Measurements from ENCODE around the gene SLC22A12. TPM values are rescaled to one million over a fixed set of nuclear protein-coding genes. Genes with fewer than 3 reads are reported as not detected.

SLC22A12 gene
- total and polyA plus RNA-seq, 2 experiments from 2014 or later, result not detected

DNA sequence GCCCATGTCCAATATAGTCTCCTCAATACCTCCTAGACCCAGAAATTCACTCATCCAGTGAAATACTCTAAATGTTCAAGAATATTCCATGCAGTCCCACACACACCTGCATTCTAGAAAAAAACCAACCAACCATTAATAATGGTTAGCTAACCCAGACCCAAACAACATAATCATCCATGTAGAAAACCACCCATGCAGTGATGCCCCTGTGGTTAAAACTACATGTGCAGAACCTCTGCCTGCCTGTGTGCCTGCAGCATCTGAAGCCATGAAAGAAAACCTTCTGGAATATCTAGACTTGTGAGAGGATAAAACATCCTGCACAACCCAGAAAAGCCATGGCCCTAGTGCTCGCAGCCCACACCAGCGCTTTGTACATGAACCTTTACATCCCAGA lies 47.8 kb downstream of the SLC22A12 start (continued):
- TF ChIP-seq, protein P1, sequence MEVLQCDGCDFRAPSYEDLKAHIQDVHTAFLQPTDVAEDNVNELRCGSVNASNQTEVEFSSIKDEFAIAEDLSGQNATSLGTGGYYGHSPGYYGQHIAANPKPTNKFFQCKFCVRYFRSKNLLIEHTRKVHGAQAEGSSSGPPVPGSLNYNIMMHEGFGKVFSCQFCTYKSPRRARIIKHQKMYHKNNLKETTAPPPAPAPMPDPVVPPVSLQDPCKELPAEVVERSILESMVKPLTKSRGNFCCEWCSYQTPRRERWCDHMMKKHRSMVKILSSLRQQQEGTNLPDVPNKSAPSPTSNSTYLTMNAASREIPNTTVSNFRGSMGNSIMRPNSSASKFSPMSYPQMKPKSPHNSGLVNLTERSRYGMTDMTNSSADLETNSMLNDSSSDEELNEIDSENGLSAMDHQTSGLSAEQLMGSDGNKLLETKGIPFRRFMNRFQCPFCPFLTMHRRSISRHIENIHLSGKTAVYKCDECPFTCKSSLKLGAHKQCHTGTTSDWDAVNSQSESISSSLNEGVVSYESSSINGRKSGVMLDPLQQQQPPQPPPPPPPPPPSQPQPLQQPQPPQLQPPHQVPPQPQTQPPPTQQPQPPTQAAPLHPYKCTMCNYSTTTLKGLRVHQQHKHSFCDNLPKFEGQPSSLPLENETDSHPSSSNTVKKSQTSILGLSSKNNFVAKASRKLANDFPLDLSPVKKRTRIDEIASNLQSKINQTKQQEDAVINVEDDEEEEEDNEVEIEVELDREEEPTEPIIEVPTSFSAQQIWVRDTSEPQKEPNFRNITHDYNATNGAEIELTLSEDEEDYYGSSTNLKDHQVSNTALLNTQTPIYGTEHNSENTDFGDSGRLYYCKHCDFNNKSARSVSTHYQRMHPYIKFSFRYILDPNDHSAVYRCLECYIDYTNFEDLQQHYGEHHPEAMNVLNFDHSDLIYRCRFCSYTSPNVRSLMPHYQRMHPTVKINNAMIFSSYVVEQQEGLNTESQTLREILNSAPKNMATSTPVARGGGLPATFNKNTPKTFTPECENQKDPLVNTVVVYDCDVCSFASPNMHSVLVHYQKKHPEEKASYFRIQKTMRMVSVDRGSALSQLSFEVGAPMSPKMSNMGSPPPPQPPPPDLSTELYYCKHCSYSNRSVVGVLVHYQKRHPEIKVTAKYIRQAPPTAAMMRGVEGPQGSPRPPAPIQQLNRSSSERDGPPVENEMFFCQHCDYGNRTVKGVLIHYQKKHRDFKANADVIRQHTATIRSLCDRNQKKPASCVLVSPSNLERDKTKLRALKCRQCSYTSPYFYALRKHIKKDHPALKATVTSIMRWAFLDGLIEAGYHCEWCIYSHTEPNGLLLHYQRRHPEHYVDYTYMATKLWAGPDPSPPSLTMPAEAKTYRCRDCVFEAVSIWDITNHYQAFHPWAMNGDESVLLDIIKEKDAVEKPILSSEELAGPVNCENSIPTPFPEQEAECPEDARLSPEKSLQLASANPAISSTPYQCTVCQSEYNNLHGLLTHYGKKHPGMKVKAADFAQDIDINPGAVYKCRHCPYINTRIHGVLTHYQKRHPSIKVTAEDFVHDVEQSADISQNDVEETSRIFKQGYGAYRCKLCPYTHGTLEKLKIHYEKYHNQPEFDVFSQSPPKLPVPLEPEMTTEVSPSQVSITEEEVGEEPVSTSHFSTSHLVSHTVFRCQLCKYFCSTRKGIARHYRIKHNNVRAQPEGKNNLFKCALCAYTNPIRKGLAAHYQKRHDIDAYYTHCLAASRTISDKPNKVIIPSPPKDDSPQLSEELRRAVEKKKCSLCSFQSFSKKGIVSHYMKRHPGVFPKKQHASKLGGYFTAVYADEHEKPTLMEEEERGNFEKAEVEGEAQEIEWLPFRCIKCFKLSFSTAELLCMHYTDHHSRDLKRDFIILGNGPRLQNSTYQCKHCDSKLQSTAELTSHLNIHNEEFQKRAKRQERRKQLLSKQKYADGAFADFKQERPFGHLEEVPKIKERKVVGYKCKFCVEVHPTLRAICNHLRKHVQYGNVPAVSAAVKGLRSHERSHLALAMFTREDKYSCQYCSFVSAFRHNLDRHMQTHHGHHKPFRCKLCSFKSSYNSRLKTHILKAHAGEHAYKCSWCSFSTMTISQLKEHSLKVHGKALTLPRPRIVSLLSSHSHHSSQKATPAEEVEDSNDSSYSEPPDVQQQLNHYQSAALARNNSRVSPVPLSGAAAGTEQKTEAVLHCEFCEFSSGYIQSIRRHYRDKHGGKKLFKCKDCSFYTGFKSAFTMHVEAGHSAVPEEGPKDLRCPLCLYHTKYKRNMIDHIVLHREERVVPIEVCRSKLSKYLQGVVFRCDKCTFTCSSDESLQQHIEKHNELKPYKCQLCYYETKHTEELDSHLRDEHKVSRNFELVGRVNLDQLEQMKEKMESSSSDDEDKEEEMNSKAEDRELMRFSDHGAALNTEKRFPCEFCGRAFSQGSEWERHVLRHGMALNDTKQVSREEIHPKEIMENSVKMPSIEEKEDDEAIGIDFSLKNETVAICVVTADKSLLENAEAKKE (CRISPR knock-in tag; IDR thresholded peaks at IDR 0.05), result no peak
- no peak for TF ChIP-seq CREB1 (CRISPR knock-in tag; IDR thresholded peaks at IDR 0.05; ENCODE audit: low read depth)

DNA sequence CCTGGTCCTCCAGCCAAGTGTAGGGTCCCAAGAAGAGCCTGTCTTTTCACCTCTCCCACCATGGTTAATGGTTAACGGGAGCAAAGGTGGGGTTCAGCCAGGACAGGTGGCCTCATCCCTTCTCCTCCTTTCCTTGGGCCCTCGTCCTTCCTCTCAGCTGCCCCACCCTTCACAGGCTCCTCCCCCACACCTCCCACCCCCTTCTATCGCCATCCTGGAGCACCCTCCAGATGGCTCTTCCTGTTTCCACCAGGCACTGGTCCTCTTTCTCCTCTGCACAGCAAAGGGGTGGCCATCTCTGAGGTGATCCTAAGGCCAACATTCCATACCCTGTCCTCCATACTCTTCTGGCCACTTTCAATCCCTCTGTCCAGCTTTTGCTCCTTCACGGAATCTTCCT lies 48.9 kb downstream of the SLC22A12 start:
- Histone ChIP-seq H3K27ac (ENCODE audit: low read depth) (no peak overlapping the region), H3F3A (replicated peaks; ENCODE audit: low read depth) (0 out of 2 replicates have a peak, but pooled peaks cover 1% of the 10 kb centered on the region), H3K4me2 (no peak overlapping the region), H4K20me1 (replicated peaks; ENCODE audit: insufficient read depth) (no peaks in the 10 kb centered on the region; the same call in 1 of the 2 replicates), H3K4me3 (no peak overlapping the region), H2AFZ (no peak overlapping the region), H3K9me2 (ENCODE audit: insufficient read depth) (no peaks in the 10 kb centered on the region), H3K27me3 (ENCODE audit: insufficient read depth) (peaks cover 73% of the 10 kb centered on the region), H3K79me2 (replicated peaks; ENCODE audit: insufficient read depth) (no peaks in the 10 kb centered on the region), H3K4me1 (ENCODE audit: insufficient read depth) (peaks cover 21% of the 10 kb centered on the region), H3K36me3 (ENCODE audit: insufficient read depth) (no peaks in the 10 kb centered on the region)
- Mint-ChIP-seq H3K4me3 (no peak overlapping the region), H3K36me3 (ENCODE audit: low read depth) (no peaks in the 10 kb centered on the region; the same call in 2 of the 3 replicates), H3K9me3 (no peaks in the 10 kb centered on the region; the same call in 2 of the 3 replicates), H3K27me3 (ENCODE audit: insufficient read depth, low read depth, poor library complexity) (peaks cover 24% of the 10 kb centered on the region), H3K27ac (no peak overlapping the region), H3K4me1 (peaks cover 30% of the 10 kb centered on the region)
- TF ChIP-seq ZNF114 (CRISPR knock-in tag; IDR thresholded peaks at IDR 0.05) (no peak), STAT1 (IDR thresholded peaks at IDR 0.05; ENCODE audit: unreplicated experiment) (no peak), NANOG (IDR thresholded peaks at IDR 0.05; ENCODE audit: borderline replicate concordance) (no peak), POLR2AphosphoS5 (IDR thresholded peaks at IDR 0.05; ENCODE audit: low read depth) (no peak), EZH2 (IDR thresholded peaks at IDR 0.05; ENCODE audit: low read depth, unreplicated experiment) (no peak), JUNB (IDR thresholded peaks at IDR 0.05; ENCODE audit: unreplicated experiment) (no peak), ZNF331 (CRISPR knock-in tag; IDR thresholded peaks at IDR 0.05; ENCODE audit: low read depth) (no peak), CREB1 (CRISPR knock-in tag; IDR thresholded peaks at IDR 0.05; ENCODE audit: low read depth) (no peak)
- TF ChIP-seq, protein P2, sequence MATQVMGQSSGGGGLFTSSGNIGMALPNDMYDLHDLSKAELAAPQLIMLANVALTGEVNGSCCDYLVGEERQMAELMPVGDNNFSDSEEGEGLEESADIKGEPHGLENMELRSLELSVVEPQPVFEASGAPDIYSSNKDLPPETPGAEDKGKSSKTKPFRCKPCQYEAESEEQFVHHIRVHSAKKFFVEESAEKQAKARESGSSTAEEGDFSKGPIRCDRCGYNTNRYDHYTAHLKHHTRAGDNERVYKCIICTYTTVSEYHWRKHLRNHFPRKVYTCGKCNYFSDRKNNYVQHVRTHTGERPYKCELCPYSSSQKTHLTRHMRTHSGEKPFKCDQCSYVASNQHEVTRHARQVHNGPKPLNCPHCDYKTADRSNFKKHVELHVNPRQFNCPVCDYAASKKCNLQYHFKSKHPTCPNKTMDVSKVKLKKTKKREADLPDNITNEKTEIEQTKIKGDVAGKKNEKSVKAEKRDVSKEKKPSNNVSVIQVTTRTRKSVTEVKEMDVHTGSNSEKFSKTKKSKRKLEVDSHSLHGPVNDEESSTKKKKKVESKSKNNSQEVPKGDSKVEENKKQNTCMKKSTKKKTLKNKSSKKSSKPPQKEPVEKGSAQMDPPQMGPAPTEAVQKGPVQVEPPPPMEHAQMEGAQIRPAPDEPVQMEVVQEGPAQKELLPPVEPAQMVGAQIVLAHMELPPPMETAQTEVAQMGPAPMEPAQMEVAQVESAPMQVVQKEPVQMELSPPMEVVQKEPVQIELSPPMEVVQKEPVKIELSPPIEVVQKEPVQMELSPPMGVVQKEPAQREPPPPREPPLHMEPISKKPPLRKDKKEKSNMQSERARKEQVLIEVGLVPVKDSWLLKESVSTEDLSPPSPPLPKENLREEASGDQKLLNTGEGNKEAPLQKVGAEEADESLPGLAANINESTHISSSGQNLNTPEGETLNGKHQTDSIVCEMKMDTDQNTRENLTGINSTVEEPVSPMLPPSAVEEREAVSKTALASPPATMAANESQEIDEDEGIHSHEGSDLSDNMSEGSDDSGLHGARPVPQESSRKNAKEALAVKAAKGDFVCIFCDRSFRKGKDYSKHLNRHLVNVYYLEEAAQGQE (IDR thresholded peaks at IDR 0.05; ENCODE audit: unreplicated experiment), result no peak
- no peak for DNase-seq (ENCODE audit: low spot score)
- ATAC-seq, result no peak
